K562 (cell line): ENCODE measurements around the gene CACNA1C. TPM values are rescaled to one million over a fixed set of nuclear protein-coding genes. Genes with fewer than 3 reads are reported as not detected.

ENCODE experiments used
- ATAC-seq: fragments of 200-7000 bp; cut with Tn5 transposase; 3 replicates; pipeline ENCODE4 v1.9.1; 2020; ENCODE audit warnings: moderate library complexity
- BruUV-seq: library from RNA; stranded (reverse); fragments of 400-500 nt; replicated peaks from 2 replicates; lab custom pipeline; 2021; lab: Mats Ljungman, UMichigan
- CTCF ChIA-PET: fragments of 300-600 bp; formaldehyde crosslinking; extraction: SDS; loops from one replicate; lab custom pipeline; 2021; ENCODE audit warnings: low intra/inter-chr PET ratio; lab: Yijun Ruan, JAX
- POLR2A ChIA-PET: fragments of 300-600, 350-650 bp; sonication (Branson Sonifier 250); formaldehyde crosslinking; extraction: SDS; loops from one replicate; lab custom pipeline; 2021; ENCODE audit warnings: antibody characterized with exemption, inconsistent platforms; lab: Yijun Ruan, JAX
- DNase-seq, 4 experiments: peaks; one replicate each; pipeline versions ENCODE4 v3.0.0 to v3.0.0-alpha.2; 2011 to 2018; ENCODE audit warnings: low spot score in 3 of 4, mixed read lengths in 3 of 4; ENCODE audit errors: extremely low read depth in 1 of 4
- FAIRE-seq: peaks from 2 replicates; lab custom pipeline; 2011; peaks lifted over from hg19 to GRCh38; lab: Jason Lieb, UNC
- H2AFZ ChIP-seq: 2 replicates; pipeline ENCODE4 v1.6.0; 2011; ENCODE audit warnings: low read depth, low read length, control low read depth, inconsistent platforms
- H3K27ac ChIP-seq: fragments of 200-600 bp; 3 replicates; pipeline ENCODE4 v1.8.0; 2011; ENCODE audit warnings: low read depth, mild to moderate bottlenecking, control low read depth, inconsistent platforms, low read length, moderate library complexity, mixed read lengths; ENCODE audit errors: extremely low read depth
- H3K27me3 ChIP-seq, 2 experiments: fragments of 300-600 bp in 1 of 2; 2 replicates in 1 of 2; 3 replicates in 1 of 2; pipeline versions ENCODE4 v1.6.0 to v1.8.0; 2011; ENCODE audit warnings: inconsistent platforms in 2 of 2, low read length in 2 of 2, mild to moderate bottlenecking in 1 of 2, mixed read lengths in 1 of 2, moderate library complexity in 1 of 2; ENCODE audit not compliant: control insufficient read depth in 2 of 2, insufficient read depth in 2 of 2
- H3K36me3 ChIP-seq: fragments of 300-600 bp; 3 replicates; pipeline ENCODE4 v1.8.0; 2011; ENCODE audit warnings: mild to moderate bottlenecking, low read length, inconsistent platforms; ENCODE audit not compliant: control insufficient read depth, insufficient read depth
- H3K4me1 ChIP-seq, 2 experiments: fragments of 200-600 bp in 1 of 2; replicated peaks in 1 of 2; 2 replicates in 1 of 2; 3 replicates in 1 of 2; pipeline versions ENCODE4 v1.5.1 to v1.8.0; 2011; ENCODE audit warnings: inconsistent platforms in 2 of 2, low read length in 2 of 2, mild to moderate bottlenecking in 1 of 2, mixed read lengths in 1 of 2, moderate library complexity in 1 of 2; ENCODE audit not compliant: control insufficient read depth in 2 of 2, insufficient read depth in 2 of 2
- H3K4me2 ChIP-seq: 2 replicates; pipeline ENCODE4 v1.6.1; 2011; ENCODE audit warnings: low read length, control low read depth, inconsistent platforms, mixed read lengths; ENCODE audit not compliant: insufficient read depth
- H3K4me3 ChIP-seq: fragments of 200-600 bp; sonication (generic), shearing (Covaris generic); 2 replicates; pipeline ENCODE4 v1.5.1; 2016; ENCODE audit warnings: control low read depth, inconsistent platforms
- H3K79me2 ChIP-seq: fragments of 200-600 bp; 3 replicates; pipeline ENCODE4 v1.8.0; 2011; ENCODE audit warnings: low read length, inconsistent platforms; ENCODE audit not compliant: control insufficient read depth, insufficient read depth
- H3K9ac ChIP-seq, 2 experiments: 2 replicates each; pipeline versions ENCODE4 v1.6.0 to v1.6.1; 2011; ENCODE audit warnings: low read depth in 2 of 2, low read length in 2 of 2, control low read depth in 1 of 2, inconsistent platforms in 1 of 2, mild to moderate bottlenecking in 1 of 2, mixed read lengths in 1 of 2; ENCODE audit not compliant: insufficient read depth in 1 of 2
- H3K9me1 ChIP-seq: one replicate; pipeline ENCODE4 v1.6.0; 2011; ENCODE audit warnings: inconsistent platforms, mild to moderate bottlenecking, low read length, moderate library complexity; ENCODE audit not compliant: control insufficient read depth, insufficient read depth
- H3K9me3 ChIP-seq: replicated peaks from 2 replicates; pipeline ENCODE4 v1.5.1; 2011; ENCODE audit warnings: low read depth, low read length, inconsistent platforms; ENCODE audit not compliant: control insufficient read depth, insufficient read depth
- H4K20me1 ChIP-seq: replicated peaks from 2 replicates; pipeline ENCODE4 v1.6.1; 2011; ENCODE audit warnings: low read length, inconsistent platforms, mixed read lengths; ENCODE audit not compliant: control insufficient read depth, insufficient read depth
- CBX3 ChIP-seq, 2 experiments: IDR thresholded peaks; 1 replicate in 1 of 2; 2 replicates in 1 of 2; pipeline ENCODE4 v1.6.1; 2012; ENCODE audit warnings: inconsistent platforms in 2 of 2, low read length in 2 of 2, borderline replicate concordance in 1 of 2, control low read depth in 1 of 2
- CHD4 ChIP-seq: fragments of 200-600 bp; sonication (generic); IDR thresholded peaks from 3 replicates; pipeline ENCODE4 v1.6.1; 2012; ENCODE audit warnings: low read depth, mild to moderate bottlenecking, mixed read lengths, low read length, inconsistent platforms; ENCODE audit not compliant: insufficient read depth, insufficient replicate concordance, poor library complexity, severe bottlenecking
- COPS2 ChIP-seq: fragments of 450-650 bp; conservative IDR thresholded peaks from 2 replicates; pipeline ENCODE4 v1.6.1; 2016; ENCODE audit warnings: mild to moderate bottlenecking, moderate library complexity
- ETS2 ChIP-seq: IDR thresholded peaks from 2 replicates; pipeline ENCODE4 v1.6.1; 2016; ENCODE audit warnings: borderline replicate concordance, missing genetic modification characterization, mild to moderate bottlenecking, moderate library complexity, missing compliant biosample characterization; ENCODE audit not compliant: poor library complexity, severe bottlenecking
- ETV6 ChIP-seq, 3 experiments: fragments of 150-350 bp in 1 of 3; sonication (generic) in 1 of 3; formaldehyde crosslinking in 1 of 3; IDR thresholded peaks; 2 replicates each; pipeline versions ENCODE4 v1.6.1 to v1.8.0; 2014 to 2022; ENCODE audit warnings: borderline replicate concordance in 2 of 3, low read depth in 2 of 3, antibody characterized with exemption in 1 of 3, low read length in 1 of 3, mild to moderate bottlenecking in 1 of 3, missing genetic modification reagents in 1 of 3
- FOXM1 ChIP-seq, 2 experiments: fragments of 450-650 bp in 1 of 2; sonication (generic) in 1 of 2; formaldehyde crosslinking in 1 of 2; IDR thresholded peaks; 2 replicates each; pipeline versions ENCODE4 v1.6.1 to v1.9.0; 2017 to 2022; ENCODE audit warnings: low read depth in 2 of 2, mild to moderate bottlenecking in 2 of 2, missing genetic modification reagents in 1 of 2, moderate library complexity in 1 of 2
- JUNB ChIP-seq: fragments of 450-650 bp; formaldehyde crosslinking; conservative IDR thresholded peaks from 2 replicates; pipeline ENCODE4 v1.4.0; 2020; ENCODE audit warnings: mild to moderate bottlenecking
- MEF2A ChIP-seq: IDR thresholded peaks from 2 replicates; pipeline ENCODE4 v1.6.1; 2011; ENCODE audit warnings: low read depth, mild to moderate bottlenecking, low read length, moderate library complexity; ENCODE audit not compliant: control insufficient read depth
- MTA1 ChIP-seq: fragments of 450-650 bp; IDR thresholded peaks from 2 replicates; pipeline ENCODE4 v1.6.1; 2017; ENCODE audit warnings: borderline replicate concordance
- NR0B1 ChIP-seq: fragments of 450-650 bp; IDR thresholded peaks from one replicate; pipeline ENCODE4 v1.6.1; 2018; ENCODE audit warnings: mild to moderate bottlenecking, moderate library complexity; ENCODE audit not compliant: partially characterized antibody
- PHF21A ChIP-seq: fragments of 450-650 bp; IDR thresholded peaks from 2 replicates; pipeline ENCODE4 v1.6.1; 2017; ENCODE audit warnings: low read depth, borderline replicate concordance
- ZBTB1 ChIP-seq: sonication (generic); formaldehyde crosslinking; IDR thresholded peaks from 2 replicates; pipeline ENCODE4 v1.8.1; 2023; ENCODE audit warnings: missing genetic modification reagents, low read depth, mild to moderate bottlenecking, borderline replicate concordance
- ZBTB49 ChIP-seq: sonication (generic); formaldehyde crosslinking; IDR thresholded peaks from 2 replicates; pipeline ENCODE4 v1.8.0; 2022; ENCODE audit warnings: missing genetic modification reagents, mild to moderate bottlenecking, borderline replicate concordance
- ZFPM2 ChIP-seq: fragments of 250-450 bp; sonication (Bioruptor Pico); IDR thresholded peaks from 2 replicates; pipeline ENCODE4 v1.5.1; 2022; ENCODE audit warnings: mild to moderate bottlenecking
- ZNF143 ChIP-seq: sonication (generic); formaldehyde crosslinking; IDR thresholded peaks from 2 replicates; pipeline ENCODE4 v1.9.0; 2022; ENCODE audit warnings: mild to moderate bottlenecking, missing genetic modification reagents
- WGBS: fragments of 100-300 bp; shearing (Covaris generic); methylation state at CpG from one replicate; pipeline ENCODE4 v1.1.6; 2016; ENCODE audit warnings: low coverage, mixed read lengths; ENCODE audit not compliant: insufficient coverage; ENCODE audit errors: missing lambda C conversion rate; 5-methylcytosine and 5-hydroxymethylcytosine counted together
- in situ Hi-C: fragments of 300-500 bp; cut with MboI; formaldehyde crosslinking; loops from 4 replicates; pipeline ENCODE4 v1.15.0; 2018; ENCODE audit warnings: inconsistent platforms, mixed read lengths
- intact Hi-C: fragments of 100-400 bp; cut with micrococcal nuclease; formaldehyde crosslinking; loops from 2 replicates; pipeline ENCODE4 v1.14.2; 2022
- polyA plus RNA-seq, 8 experiments: library from polyadenylated mRNA; depleted of rRNA in 4 of 8; stranded (reverse) in 5 of 8; unstranded in 3 of 8; fragments of >200 nt; fragmentation: Nextera tagmentation in 2 of 8; fragmentation: Illumina TruSeq in 1 of 8; extraction: Ambion mirVana in 2 of 8; extraction: Trizol in 1 of 8; gene quantifications; 2 replicates each; pipeline versions ENCODE4 v1.2.1 to v1.2.3, GENCODE V29; 2011 to 2014; ENCODE audit warnings: inconsistent platforms in 1 of 8, missing spikeins in 1 of 8
- total RNA-seq, 7 experiments: library from RNA; depleted of rRNA in 6 of 7; stranded (reverse); fragments of >200 nt in 6 of 7; fragmentation: Illumina TruSeq in 2 of 7; extraction: Trizol in 2 of 7; gene quantifications; 2 replicates each; pipeline versions ENCODE4 v1.2.1 to v1.2.3, GENCODE V29; 2011 to 2021; ENCODE audit warnings: low replicate concordance in 1 of 7

CACNA1C gene
- total and polyA plus RNA-seq, 9 of the 15 experiments (the other 6 are each of a cell fraction or from before 2014, with no cell fraction given): not detected

GRCh38 chr12:2547273-2548044, 494.7 kb downstream of the CACNA1C start:
- Histone ChIP-seq H2AFZ (no peak overlapping the region), H3K36me3 (no peaks in the 10 kb centered on the region), H3K79me2 (no peaks in the 10 kb centered on the region), H3K4me1 (no peaks in the 10 kb centered on the region), H3K27me3 (peaks cover 3 to 28% of the 10 kb centered on the region in 2 experiments; a peak in 4 of 5 replicates), H3K9me1 (no peaks in the 10 kb centered on the region), H3K9ac (no peak overlapping the region), H3K27ac (no peak overlapping the region), H4K20me1 (no peaks in the 10 kb centered on the region), H3K4me3 (no peak overlapping the region), H3K9me3 (no peaks in the 10 kb centered on the region), H3K4me2 (no peak overlapping the region)
- intact Hi-C loops (no loop called here), in situ Hi-C loops (no loop called here)
- 0% methylated on average over 10 of the region's 11 CpGs for WGBS
- FAIRE-seq (no peak), ATAC-seq (no peak), DNase-seq (no peak)
- POLR2A ChIA-PET: no interaction called here
- CTCF ChIA-PET: no interaction called here
- no TSS peak for BruUV-seq
- TF ChIP-seq CHD4 (no peak), ETV6 (IDR thresholded peaks at IDR 0.05; ENCODE audit: borderline replicate concordance in 1 of 2, low read depth in 2 of 2, low read length in 1 of 2) (no peak), ETV6 (CRISPR knock-in tag; IDR thresholded peaks at IDR 0.05; ENCODE audit: borderline replicate concordance) (no peak), ZBTB49 (no peak), NR0B1 (no peak), MTA1 (no peak), JUNB (CRISPR knock-in tag) (no peak), ZBTB1 (CRISPR knock-in tag) (no peak), FOXM1 (IDR thresholded peaks at IDR 0.05; ENCODE audit: low read depth) (no peak), FOXM1 (CRISPR knock-in tag; IDR thresholded peaks at IDR 0.05; ENCODE audit: low read depth) (no peak), ZFPM2 (CRISPR knock-in tag) (no peak), COPS2 (no peak), CBX3 (IDR thresholded peaks at IDR 0.05; ENCODE audit: borderline replicate concordance in 1 of 2, low read length in 2 of 2) (no peak), ZNF143 (CRISPR knock-in tag) (no peak), ETS2 (tag) (no peak), MEF2A (no peak), PHF21A (no peak)
